WI38 (cell line): ENCODE results near the gene LYPD6.

Experiments
- H3K4me3 ChIP-seq: 2 replicates; pipeline ENCODE4 v1.5.1; 2011; ENCODE audit warnings: low read depth, mild to moderate bottlenecking, control low read depth, low read length
- TF ChIP-seq, protein P1 (sequence below): IDR thresholded peaks from 2 replicates; pipeline ENCODE4 v1.5.1; 2012; ENCODE audit warnings: low read depth, mild to moderate bottlenecking, control low read depth, low read length

LYPD6 gene

GRCh38 chr2:149346272-149346671 is 15.9 kb downstream of the LYPD6 start:
- TF ChIP-seq, protein P1, sequence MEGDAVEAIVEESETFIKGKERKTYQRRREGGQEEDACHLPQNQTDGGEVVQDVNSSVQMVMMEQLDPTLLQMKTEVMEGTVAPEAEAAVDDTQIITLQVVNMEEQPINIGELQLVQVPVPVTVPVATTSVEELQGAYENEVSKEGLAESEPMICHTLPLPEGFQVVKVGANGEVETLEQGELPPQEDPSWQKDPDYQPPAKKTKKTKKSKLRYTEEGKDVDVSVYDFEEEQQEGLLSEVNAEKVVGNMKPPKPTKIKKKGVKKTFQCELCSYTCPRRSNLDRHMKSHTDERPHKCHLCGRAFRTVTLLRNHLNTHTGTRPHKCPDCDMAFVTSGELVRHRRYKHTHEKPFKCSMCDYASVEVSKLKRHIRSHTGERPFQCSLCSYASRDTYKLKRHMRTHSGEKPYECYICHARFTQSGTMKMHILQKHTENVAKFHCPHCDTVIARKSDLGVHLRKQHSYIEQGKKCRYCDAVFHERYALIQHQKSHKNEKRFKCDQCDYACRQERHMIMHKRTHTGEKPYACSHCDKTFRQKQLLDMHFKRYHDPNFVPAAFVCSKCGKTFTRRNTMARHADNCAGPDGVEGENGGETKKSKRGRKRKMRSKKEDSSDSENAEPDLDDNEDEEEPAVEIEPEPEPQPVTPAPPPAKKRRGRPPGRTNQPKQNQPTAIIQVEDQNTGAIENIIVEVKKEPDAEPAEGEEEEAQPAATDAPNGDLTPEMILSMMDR = no peak

DNA sequence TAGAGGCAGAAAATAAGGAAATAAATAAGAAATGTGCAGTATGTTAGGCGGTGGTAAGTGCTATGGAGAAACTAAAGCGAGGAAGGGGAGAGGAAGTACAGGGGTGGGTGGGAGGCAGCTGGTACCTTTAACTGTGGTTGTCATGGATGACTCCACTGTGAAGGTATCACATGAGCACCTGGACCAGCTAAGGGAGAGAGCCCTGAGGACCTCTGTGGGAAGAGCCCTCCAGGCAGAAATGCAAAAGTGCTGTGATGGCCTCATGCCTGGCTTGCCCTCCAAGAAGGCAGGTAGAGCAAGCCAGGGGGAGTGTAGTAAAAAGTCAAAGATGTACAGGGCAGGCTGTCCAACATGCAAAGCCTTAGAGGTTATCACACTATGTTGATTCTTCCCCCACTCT is 17.9 kb downstream of the LYPD6 start:
- H3K4me3 ChIP-seq = no peak overlapping the region
- TF ChIP-seq, protein P1 = no peak

More at GRCh38 chr2:149346272-149346671, 15.9 kb downstream of the LYPD6 start:
- H3K4me3 ChIP-seq = no peak overlapping the region

- no peak overlapping the region for H3K4me3 ChIP-seq
- TF ChIP-seq, protein P1 = no peak
Measured at GRCh38 chr2:149353421-149353820, 23.0 kb downstream of the LYPD6 start.

DNA sequence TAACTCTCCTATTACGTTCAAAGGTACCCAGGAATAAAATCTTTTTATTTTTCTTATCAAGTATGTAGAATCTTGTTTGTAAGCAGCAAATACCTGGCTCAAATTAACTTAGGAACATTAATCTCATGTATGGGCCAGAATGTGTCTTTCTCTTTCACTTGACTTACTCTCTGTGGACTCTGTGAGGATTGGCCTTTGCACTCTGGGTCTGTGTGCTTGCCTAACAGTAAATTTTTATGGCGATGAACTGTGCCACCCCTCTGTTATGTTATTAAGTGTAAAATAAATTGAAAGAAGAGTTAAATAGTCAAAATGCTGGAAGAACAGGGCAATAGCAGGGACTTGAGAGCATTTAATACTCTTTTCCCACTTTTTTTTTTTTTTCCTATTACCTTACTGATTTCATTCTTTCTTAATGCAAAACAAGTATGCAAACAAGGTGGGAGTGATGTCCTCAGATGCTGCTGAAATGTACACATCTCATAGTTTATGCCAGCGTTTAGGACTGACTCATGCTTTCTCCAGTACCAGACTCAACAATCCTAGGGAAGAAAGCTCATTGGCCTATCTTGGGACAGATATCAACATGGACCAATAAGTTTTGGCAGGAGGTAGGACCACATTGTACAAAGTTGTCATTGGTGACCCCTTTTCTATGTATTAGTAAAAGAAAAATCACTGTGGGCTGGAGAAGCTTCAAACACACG is 25.5 kb downstream of the LYPD6 start:
- TF ChIP-seq, protein P1 = no peak
- no peak overlapping the region for H3K4me3 ChIP-seq

DNA sequence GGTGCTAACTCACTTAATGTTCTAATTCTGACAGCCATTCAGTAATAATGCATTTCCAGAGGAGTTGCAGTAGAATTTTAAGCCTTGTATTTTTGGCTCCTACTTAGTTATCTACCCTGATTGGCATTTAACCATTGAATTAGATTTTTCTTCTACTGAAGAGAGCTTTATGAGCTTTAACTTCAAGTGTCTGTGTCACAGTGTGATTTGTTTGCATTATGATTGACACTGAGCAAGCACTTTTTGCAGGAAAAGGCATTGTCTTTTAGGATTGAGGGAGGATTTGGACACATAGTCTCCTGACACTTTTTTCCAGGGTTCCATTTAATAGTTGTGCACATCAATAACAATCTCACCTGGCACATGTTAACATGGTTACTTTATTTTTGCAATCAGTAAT is 26.7 kb downstream of the LYPD6 start:
- TF ChIP-seq, protein P1 = no peak
- no peak overlapping the region for H3K4me3 ChIP-seq

GRCh38 chr2:149360106-149360505 is 29.7 kb downstream of the LYPD6 start:
- H3K4me3 ChIP-seq = no peak overlapping the region
- TF ChIP-seq, protein P1 = no peak

DNA sequence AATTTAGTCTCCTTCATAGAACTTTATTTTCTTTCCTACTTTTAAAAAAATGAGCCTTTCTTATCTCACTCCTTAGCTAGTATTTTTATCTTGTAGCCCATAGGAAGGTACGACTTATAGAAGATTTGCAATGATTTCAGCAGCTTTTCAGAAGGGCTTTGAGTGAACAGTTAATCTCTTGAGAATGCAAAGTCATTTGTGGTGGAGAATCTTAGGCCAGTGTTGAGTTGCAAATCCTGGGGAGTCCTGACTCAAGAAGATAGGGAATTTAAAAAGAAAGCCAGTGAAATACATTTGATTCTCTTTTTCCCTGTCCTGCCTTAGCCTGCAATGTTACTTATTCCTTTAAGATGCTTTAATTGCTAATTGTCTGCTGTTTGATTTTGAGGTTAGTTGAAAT is 33.6 kb downstream of the LYPD6 start:
- no peak overlapping the region for H3K4me3 ChIP-seq
- TF ChIP-seq, protein P1 = no peak
